Measurements from ENCODE around the gene OR52M1. TPM values are rescaled to one million over a fixed set of nuclear protein-coding genes. Genes with fewer than 3 reads are reported as not detected.

OR52M1 gene
- total and polyA plus RNA-seq, 2 of the 13 experiments (the other 11 are each of a cell fraction or from before 2014, with no cell fraction given) = not detected

DNA sequence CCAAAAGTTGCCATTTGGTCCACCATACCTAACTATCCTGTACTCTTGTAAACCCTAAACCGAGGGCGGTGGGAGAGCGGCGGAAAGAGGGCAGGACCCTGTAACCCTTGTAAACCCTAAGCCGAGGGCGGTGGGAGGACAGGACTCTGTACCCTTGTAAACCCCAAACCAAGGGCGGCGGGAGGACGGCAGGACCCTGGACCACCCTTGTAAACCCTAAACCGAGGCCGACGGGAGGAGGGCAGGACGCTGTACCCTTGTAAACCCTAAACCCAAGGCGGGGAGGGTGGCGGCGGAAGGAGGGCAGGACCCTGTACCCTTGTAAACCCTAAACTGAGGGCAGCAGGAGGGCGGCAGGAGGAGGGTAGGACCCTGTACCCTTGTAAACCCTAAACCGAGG is 24.1 kb downstream of the OR52M1 start:
- CTCF ChIA-PET (ENCODE audit: low intra/inter-chr PET ratio, low total read pairs) = no interaction called here
- in situ Hi-C loops (cut with HindIII; ENCODE audit: extremely low pct_ligation_motif_present, low pct_unique_long_range_greater_than_20kb) = no loop called here

More for the DNA sequence above, 24.1 kb downstream of the OR52M1 start:
- BruUV-seq (replicated peaks) = no TSS peak
- ATAC-seq (no peak), DNase-seq (ENCODE audit: low spot score) (no peak), FAIRE-seq (no peak)
- no peak overlapping the region for H3K4me2 ChIP-seq (ENCODE audit: low read depth, low read length)
- H3K9ac ChIP-seq (ENCODE audit: insufficient read depth, low read depth, low read length) = no peak overlapping the region
- no peaks in the 10 kb centered on the region for H3K79me2 ChIP-seq (ENCODE audit: insufficient read depth, low read length)
- peaks cover 0 to 28% of the 10 kb centered on the region in 2 experiments; a peak in 4 of 5 replicates for H3K27me3 ChIP-seq (ENCODE audit: control insufficient read depth in 1 of 2, insufficient read depth in 2 of 2, low read length in 2 of 2)
- intact Hi-C loops (cut with micrococcal nuclease; ENCODE audit: unreplicated experiment) = no loop called here
- H3K27ac ChIP-seq (ENCODE audit: extremely low read length, insufficient read depth, low read length) = no peak overlapping the region
- H3K4me3 ChIP-seq (replicated peaks in 1 of 3; ENCODE audit: insufficient read depth in 1 of 3, low read depth in 2 of 3, low read length in 3 of 3) = no peak overlapping the region
- TF ChIP-seq JUND (CRISPR knock-in tag; IDR thresholded peaks at IDR 0.05) = no peak
- TF ChIP-seq ZNF773 (CRISPR knock-in tag; IDR thresholded peaks at IDR 0.05; ENCODE audit: borderline replicate concordance) = no peak
- no peak for TF ChIP-seq ZNF790 (CRISPR knock-in tag; IDR thresholded peaks at IDR 0.05; ENCODE audit: borderline replicate concordance)
- TF ChIP-seq, protein P1, sequence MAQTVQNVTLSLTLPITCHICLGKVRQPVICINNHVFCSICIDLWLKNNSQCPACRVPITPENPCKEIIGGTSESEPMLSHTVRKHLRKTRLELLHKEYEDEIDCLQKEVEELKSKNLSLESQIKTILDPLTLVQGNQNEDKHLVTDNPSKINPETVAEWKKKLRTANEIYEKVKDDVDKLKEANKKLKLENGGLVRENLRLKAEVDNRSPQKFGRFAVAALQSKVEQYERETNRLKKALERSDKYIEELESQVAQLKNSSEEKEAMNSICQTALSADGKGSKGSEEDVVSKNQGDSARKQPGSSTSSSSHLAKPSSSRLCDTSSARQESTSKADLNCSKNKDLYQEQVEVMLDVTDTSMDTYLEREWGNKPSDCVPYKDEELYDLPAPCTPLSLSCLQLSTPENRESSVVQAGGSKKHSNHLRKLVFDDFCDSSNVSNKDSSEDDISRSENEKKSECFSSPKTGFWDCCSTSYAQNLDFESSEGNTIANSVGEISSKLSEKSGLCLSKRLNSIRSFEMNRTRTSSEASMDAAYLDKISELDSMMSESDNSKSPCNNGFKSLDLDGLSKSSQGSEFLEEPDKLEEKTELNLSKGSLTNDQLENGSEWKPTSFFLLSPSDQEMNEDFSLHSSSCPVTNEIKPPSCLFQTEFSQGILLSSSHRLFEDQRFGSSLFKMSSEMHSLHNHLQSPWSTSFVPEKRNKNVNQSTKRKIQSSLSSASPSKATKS (CRISPR knock-in tag; IDR thresholded peaks at IDR 0.05) = no peak
- TF ChIP-seq SOX5 (CRISPR knock-in tag; IDR thresholded peaks at IDR 0.05; ENCODE audit: borderline replicate concordance) = no peak
- TF ChIP-seq, protein P2, sequence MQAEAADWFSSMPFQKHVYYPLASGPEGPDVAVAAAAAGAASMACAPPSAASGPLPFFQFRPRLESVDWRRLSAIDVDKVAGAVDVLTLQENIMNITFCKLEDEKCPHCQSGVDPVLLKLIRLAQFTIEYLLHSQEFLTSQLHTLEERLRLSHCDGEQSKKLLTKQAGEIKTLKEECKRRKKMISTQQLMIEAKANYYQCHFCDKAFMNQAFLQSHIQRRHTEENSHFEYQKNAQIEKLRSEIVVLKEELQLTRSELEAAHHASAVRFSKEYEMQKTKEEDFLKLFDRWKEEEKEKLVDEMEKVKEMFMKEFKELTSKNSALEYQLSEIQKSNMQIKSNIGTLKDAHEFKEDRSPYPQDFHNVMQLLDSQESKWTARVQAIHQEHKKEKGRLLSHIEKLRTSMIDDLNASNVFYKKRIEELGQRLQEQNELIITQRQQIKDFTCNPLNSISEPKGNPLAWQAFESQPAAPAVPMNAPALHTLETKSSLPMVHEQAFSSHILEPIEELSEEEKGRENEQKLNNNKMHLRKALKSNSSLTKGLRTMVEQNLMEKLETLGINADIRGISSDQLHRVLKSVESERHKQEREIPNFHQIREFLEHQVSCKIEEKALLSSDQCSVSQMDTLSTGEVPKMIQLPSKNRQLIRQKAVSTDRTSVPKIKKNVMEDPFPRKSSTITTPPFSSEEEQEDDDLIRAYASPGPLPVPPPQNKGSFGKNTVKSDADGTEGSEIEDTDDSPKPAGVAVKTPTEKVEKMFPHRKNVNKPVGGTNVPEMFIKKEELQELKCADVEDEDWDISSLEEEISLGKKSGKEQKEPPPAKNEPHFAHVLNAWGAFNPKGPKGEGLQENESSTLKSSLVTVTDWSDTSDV (CRISPR knock-in tag; IDR thresholded peaks at IDR 0.05) = no peak
- no peaks in the 10 kb centered on the region for H4K20me1 ChIP-seq (ENCODE audit: insufficient read depth, low read length)
- no peaks in the 10 kb centered on the region for H3K4me1 ChIP-seq (ENCODE audit: insufficient read depth, low read length)
- H2AFZ ChIP-seq (ENCODE audit: low read length) = no peak overlapping the region
- H3K9me3 ChIP-seq (ENCODE audit: low read length) = no peaks in the 10 kb centered on the region
- POLR2A ChIA-PET = no interaction called here
- H3K36me3 ChIP-seq (replicated peaks in 1 of 2; ENCODE audit: control insufficient read depth in 1 of 2, insufficient read depth in 2 of 2, low read length in 2 of 2) = no peaks in the 10 kb centered on the region
- WGBS (ENCODE audit: low lambda C conversion rate) = 25% methylated on average over 10 of the region's 18 CpGs

All from HepG2 (cell line).